Measurements from ENCODE around the gene OBSCN. TPM values are rescaled to one million over a fixed set of nuclear protein-coding genes. Genes with fewer than 3 reads are reported as not detected.

Gene OBSCN
- total RNA-seq, 2 donors from 2014 or later = 159 to 317 TPM

GRCh38 chr1:228165372-228166169, 42.3 kb upstream of the OBSCN start, which contains the start of gene IBA57:
IBA57 (plus strand) TSS chr1:228165804; CDS start chr1:228165817, 13 bp downstream.
- peak; percentile 91 to 93 for TF ChIP-seq CTCF (IDR thresholded peaks at IDR 0.05)
- Histone ChIP-seq H3K36me3 (no peaks in the 10 kb centered on the region), H3K4me3 (peak within 1 kb of the TSS; percentile 61 to 70), H3K27ac (peak within 1 kb of the TSS; percentile 95 to 100), H3K9me3 (no peaks in the 10 kb centered on the region), H3K27me3 (no peaks in the 10 kb centered on the region), H3K4me1 (peaks cover 3 to 49% of the 10 kb centered on the region in 2 donors)
- DNase-seq (ENCODE audit: low spot score) = peak; percentile 99

DNA sequence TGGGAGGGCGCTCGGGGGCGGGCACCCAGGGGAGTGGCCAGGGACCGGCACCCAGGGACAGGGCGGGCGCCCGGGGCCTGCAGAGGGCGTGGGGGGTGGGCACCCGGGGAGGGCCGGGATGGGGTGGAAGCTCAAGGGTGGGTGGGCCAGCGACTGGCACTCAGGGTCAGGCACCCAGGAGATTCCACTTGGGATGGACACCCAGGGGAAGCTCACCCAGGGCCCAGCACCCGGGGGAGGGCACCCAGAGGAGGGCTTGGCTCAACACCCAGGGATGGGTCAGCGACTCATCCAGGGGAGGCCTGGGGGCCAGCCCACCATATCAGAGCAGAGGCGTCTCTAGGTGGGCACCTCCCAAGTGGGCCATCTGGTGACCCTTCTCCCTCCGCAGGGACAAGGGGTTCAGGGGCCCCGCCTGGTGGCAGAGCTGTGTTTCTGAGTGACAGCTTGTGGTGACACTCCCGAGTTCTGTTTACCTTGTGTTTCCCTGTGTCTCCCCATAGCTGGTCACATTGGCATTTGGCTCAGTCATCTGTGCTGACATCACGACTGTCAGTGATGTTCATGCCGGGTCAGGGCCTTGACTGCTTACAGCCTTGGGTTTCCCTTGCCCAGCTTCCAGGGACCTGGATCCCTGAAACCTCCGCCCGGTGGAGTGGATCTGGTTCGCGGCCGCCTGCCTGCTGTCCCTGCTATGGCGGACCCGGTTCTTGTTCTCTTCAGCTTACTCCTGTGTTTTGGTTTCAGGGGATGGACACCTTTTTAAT, 41.5 kb upstream of the OBSCN start:
- Histone ChIP-seq H3K27ac (peak overlapping the region; percentile 95 to 100), H3K9me3 (no peaks in the 10 kb centered on the region), H3K36me3 (no peaks in the 10 kb centered on the region), H3K4me1 (peaks cover 3 to 47% of the 10 kb centered on the region in 2 donors), H3K4me3 (peak overlapping the region; percentile 61 to 70), H3K27me3 (no peaks in the 10 kb centered on the region)
- DNase-seq (ENCODE audit: low spot score) = peak; percentile 91
- peak; percentile 40 to 47 for TF ChIP-seq CTCF (IDR thresholded peaks at IDR 0.05)

- Histone ChIP-seq H3K4me1 (peaks cover 0 to 25% of the 10 kb centered on the region in 2 donors), H3K27ac (no peak overlapping the region), H3K36me3 (no peaks in the 10 kb centered on the region), H3K9me3 (no peaks in the 10 kb centered on the region), H3K4me3 (no peak overlapping the region), H3K27me3 (no peaks in the 10 kb centered on the region)
- TF ChIP-seq CTCF (IDR thresholded peaks at IDR 0.05) = no peak
- DNase-seq (ENCODE audit: low spot score) = no peak
Measured at GRCh38 chr1:228168563-228169270, 39.1 kb upstream of the OBSCN start.

GRCh38 chr1:228169345-228169744, 38.5 kb upstream of the OBSCN start:
- peaks cover 0 to 21% of the 10 kb centered on the region in 2 donors for H3K4me1 ChIP-seq
- H3K9me3 ChIP-seq = no peaks in the 10 kb centered on the region
- H3K36me3 ChIP-seq = no peaks in the 10 kb centered on the region
- no peaks in the 10 kb centered on the region for H3K27me3 ChIP-seq
- no peak overlapping the region for H3K4me3 ChIP-seq
- DNase-seq (ENCODE audit: low spot score) = no peak
- TF ChIP-seq CTCF (IDR thresholded peaks at IDR 0.05) = no peak
- no peak overlapping the region for H3K27ac ChIP-seq

DNA sequence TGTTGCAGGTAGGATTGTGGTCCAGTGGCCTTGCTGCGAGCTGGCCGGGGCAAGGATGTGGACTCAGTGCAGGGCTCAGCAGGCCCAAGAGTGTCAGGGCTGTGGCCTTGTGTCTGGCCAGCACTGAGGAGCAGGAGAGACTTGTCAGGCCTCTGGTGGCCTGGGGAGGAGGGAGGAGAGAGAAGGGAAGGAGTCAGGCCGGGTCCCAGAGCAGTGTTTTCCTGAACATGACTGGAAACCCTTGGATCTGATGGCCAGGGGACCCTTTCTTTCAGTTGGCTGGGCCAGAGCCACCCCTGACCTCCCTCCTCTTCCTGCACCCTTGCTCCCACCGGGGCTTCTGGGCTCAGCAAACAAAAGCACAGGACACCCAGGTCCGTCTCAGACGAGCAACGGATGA, 37.2 kb upstream of the OBSCN start:
- no peak for DNase-seq (ENCODE audit: low spot score)
- Histone ChIP-seq H3K36me3 (peaks cover 10% of the 10 kb centered on the region), H3K4me3 (no peak overlapping the region), H3K27me3 (no peaks in the 10 kb centered on the region), H3K4me1 (peaks cover 0 to 13% of the 10 kb centered on the region in 2 donors), H3K9me3 (no peaks in the 10 kb centered on the region), H3K27ac (no peak overlapping the region)
- TF ChIP-seq CTCF (IDR thresholded peaks at IDR 0.05) = no peak
